ENCODE measurements around the gene ZSWIM6.
A peak's percentile ranks its signal among the peaks of the same experiment; 100 is the strongest.

- TF ChIP-seq CTCF (IDR thresholded peaks at IDR 0.05) (peak in 1 of 12 donors; percentile 9), POLR2A (IDR thresholded peaks at IDR 0.05) (peak in 1 of 2 donors; percentile 14)
These were observed 76.6 kb downstream of the ZSWIM6 start for GRCh38 chr5:61408476-61409168.

All from heart left ventricle (tissue), 13 donors.